Gastrocnemius medialis (tissue), 4 donors: Measurements from ENCODE around the gene GPR32.

Source experiments
- CTCF ChIP-seq, 5 experiments: fragments of 450-650 bp in 3 of 5; fragments of 200-600 bp in 2 of 5; sonication (generic) in 2 of 5; IDR thresholded peaks in 4 of 5; conservative IDR thresholded peaks in 1 of 5; 1 replicate in 4 of 5; 2 replicates in 1 of 5; pipeline ENCODE4 v1.5.1; 2016 to 2019; ENCODE audit warnings: antibody characterized with exemption in 5 of 5, mild to moderate bottlenecking in 3 of 5, moderate library complexity in 3 of 5
- POLR2A ChIP-seq, 2 donors: fragments of 450-650 bp; IDR thresholded peaks; one replicate each; pipeline ENCODE4 v1.6.1; 2017; ENCODE audit warnings: antibody characterized with exemption in 2 of 2, mild to moderate bottlenecking in 2 of 2, moderate library complexity in 2 of 2

DNA sequence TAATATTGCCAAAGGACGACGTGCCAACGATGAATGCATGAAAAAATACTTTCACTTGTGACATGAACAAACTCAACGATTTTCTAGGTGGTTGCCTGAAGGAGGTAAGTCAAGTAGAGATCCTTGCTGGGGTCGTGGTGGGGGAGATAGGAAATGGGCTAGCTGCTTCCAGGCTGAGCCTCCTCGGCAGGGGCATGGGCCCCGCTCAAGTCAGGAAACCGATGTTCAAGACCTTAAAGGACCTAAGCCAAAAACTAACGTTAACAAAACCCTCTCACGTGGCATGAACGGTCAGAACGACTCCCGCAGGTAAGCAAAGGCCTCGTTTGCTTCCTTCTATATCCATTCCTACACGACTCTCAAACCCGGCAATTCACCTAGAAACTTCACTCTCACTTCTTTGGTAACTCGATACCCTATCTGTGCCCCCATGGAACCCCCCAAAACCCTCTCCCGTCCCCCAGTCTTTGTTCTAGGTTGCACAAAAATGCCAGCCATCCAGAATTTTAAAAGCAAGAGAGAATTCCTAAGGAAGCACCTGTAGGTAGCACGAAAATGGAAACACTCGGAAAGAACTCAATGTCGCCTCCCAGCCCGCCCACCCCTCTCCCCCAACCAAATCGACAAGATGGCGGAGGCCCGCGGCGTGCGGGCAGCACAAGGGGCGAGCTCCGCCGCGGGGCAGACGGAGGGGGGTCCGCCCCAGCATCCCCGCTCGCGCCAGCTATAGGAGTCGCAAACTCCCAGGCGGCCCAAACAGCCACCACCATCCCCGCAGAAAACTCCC lies 33.6 kb downstream of the GPR32 start:
- TF ChIP-seq POLR2A (IDR thresholded peaks at IDR 0.05) (no peak), CTCF (IDR thresholded peaks at IDR 0.05 in 4 of 5, conservative IDR thresholded peaks at IDR 0.05 in 1 of 5) (no peak)
